Stimulated activated CD4-positive, alpha-beta T cell treated with anti-CD3 and anti-CD28 coated beads, Interleukin-2, amount 100 ng/mL, for 48 hours (primary cell): Measurements from ENCODE around the gene CYP46A1.

Experiments used
- DNase-seq, 2 donors: peaks; one replicate each; pipeline ENCODE4 v3.0.0-alpha.2; 2020

The CYP46A1 gene

GRCh38 chr14:99674776-99675381, 9.2 kb upstream of the CYP46A1 start:
- DNase-seq: no peak

- DNase-seq: no peak
These were observed 8.7 kb upstream of the CYP46A1 start for GRCh38 chr14:99675382-99675835.

DNA sequence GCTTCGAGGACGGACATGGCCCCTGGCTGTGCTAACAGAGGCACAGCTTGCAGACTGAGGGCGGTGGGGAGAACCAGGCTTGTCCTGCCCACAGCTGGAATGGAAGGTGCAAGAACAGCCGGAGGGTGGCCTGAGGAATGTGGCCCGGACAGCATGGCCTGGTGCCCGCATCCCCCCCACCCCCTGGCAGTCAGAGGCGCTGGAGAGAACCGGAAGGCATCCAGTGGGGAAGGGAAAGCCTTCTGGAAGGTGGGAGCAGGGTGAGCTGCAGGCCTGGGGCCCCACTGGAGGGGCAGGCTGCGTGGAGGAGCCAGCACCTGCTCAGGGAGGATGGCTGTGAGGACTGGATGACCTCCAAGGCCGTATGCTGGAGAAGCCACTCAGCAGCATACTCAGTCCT, 8.1 kb upstream of the CYP46A1 start:
- no peak for DNase-seq

GRCh38 chr14:99676657-99677056, 7.4 kb upstream of the CYP46A1 start:
- no peak for DNase-seq

DNA sequence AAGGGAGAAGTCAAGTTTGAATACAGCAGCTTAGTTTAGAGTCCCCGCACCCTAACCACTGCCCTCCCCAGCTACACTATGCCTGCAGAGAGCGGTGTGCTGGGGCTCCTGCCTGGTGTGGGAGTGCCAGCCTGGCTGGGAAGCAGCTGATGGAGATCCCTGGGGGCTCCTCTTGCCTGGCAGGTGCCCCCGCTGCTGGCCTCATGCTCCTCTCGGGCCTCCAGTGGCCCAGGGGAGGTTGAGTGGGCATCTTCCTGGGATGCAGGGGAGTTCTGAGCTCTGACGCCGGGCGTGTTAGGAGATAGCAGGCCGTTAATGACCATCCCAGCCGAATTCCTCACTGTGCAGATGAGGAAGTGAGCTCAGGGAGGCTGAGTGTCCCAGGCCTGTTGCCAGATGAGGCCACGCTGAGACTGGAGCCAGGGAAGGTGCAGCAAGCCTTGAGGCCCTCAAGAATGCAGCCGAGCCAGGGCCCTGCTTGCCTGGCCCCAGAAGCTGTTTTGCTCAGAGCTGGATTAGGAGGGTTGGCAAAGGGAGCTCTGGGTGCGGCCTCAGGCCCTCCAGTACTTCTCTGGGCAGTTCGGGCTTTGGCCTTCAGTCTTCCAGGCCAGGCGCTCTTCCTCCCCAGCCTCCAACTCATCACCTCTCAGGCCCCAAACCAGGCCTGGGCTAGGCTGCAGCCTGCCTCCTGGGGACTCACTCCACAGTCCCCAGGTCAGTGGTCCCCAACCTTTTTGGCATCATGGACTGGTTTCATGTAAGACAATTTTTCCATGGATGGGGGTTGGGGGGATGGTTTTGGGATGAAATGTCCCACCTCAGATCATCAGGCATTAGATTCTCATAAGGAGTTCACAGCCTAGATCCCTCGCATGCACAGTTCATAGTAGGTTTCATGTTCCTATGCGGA, 6.6 kb upstream of the CYP46A1 start:
- DNase-seq: no peak

DNA sequence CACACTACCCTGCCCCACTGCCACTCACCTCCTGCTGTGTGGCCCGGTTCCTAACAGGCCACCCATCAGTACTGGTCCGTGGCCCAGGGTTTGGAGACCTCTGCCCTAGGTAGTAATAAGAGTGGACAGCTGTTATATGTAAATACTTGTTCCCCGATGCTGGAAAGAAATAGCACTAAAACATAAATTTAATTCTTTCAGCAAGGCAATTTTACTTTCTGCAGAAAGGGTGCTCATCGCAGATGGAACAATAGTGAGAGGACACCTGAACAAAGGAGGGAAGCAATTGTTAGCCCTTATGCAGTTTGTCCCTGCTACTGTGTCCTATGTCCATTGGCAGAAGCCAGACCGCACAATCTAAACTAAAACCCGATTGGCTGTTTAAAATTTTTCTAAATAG, 5.9 kb upstream of the CYP46A1 start:
- DNase-seq: no peak

DNA sequence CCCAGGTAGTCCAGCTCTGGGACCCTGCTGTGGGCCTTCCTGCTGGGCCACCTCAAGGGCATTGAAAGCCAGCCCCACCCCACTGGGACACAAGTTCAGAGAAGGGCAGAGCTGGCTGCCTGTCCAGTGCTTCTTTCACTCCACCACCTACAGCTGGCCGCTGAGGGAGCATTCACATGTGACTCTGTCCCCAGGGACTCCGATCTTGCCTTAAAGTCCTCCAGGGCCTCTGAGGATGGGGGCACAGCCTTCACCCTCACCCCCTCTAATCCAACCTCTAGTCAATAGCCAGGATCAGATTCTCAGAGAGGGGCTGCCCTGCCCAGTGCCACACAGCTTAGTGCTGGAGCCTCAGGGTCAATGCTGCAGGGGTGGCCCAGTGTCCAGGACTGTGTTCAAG, 5.0 kb upstream of the CYP46A1 start:
- no peak for DNase-seq

DNA sequence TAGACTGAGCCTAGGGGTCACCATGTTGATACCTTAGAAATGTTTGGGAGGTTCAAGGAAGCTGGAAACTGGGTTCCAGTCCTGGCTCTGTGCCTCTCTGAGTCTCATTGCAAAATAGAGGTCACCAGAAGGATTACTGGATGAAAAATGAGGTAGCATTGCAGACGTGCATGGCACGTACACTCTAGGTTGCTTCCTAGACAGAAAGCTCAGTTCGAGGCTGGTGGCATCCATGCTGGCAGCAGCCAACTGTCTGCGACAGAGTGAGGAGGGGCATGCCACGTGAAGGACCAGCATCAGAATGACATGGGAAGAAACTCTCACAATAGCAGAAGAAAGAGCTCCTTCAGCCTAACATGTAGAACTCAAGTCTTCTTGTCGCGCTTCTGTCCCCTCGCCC, 4.6 kb upstream of the CYP46A1 start:
- no peak for DNase-seq

DNA sequence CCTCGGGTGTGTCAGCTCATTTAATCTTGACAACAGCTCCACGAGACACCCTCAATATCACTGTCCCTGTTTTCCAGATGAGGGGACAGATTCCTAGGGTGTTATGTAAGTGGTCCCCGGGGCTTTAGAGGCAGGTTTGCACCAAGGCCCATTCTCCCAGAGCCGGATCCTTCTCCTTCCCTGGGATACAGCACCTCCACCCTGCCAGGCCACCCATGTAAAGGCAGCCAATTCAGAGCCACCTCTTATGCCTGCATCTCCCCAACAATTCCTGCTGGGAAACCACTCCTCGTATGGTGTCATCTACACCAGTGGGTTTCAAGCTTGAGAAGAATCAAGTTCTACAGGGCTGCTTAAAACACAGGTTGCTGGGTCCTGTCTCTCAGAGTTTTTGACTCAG, 4.1 kb upstream of the CYP46A1 start:
- no peak for DNase-seq

DNA sequence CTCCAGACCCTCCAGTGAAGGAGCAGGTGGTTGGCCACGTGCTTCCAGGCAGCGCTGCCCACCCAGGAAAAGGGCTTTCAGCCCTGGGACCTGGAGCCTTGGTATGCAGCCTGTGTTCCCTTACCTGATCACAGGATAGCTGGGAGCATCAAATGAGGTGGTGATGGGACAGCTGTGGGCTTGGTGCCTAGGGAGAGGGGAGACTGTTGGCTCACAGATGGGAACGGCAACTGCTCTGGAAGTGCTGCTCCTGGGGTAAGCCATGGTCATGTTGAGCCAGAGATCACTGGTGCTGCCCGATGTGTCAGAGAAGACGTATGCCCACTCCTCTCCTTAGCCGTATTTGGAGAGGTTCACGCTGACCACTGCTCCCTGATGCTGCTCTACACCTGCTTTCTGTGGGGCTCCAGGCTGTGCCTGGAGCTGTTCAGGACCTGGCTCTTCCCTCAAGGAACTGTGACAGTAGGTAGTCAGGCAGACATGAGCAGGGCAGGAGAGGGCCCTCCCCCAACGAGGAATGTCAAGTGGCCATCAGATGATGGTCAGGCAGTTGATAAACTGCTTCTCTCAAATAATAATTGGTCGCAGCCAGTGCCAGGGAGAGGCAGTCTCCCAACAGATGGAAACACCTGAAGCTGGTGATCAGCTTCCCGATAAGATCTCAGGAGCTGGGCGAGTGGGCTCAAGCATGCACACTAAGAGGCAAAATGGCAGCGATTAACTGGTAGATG, 2.8 kb upstream of the CYP46A1 start:
- no peak for DNase-seq

DNA sequence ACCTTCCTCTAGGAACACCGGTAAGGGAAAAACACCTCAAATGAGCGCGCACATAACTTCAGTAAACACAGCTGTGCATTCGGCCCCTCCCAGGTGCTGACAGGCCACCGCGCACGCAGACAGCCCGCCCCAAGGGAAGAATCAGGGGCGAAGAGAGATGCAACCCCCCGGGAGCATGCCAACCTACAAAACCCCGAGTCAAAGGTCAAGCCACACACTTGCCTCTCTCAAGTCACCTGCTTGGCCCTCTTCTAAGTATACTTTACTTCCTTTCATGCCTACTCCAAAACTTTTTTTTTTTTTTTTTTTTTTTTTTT, 2.3 kb upstream of the CYP46A1 start:
- no peak for DNase-seq

- DNase-seq: peak; percentile 79 to 87
These were observed 1.1 kb upstream of the CYP46A1 start for GRCh38 chr14:99682809-99683618.

DNA sequence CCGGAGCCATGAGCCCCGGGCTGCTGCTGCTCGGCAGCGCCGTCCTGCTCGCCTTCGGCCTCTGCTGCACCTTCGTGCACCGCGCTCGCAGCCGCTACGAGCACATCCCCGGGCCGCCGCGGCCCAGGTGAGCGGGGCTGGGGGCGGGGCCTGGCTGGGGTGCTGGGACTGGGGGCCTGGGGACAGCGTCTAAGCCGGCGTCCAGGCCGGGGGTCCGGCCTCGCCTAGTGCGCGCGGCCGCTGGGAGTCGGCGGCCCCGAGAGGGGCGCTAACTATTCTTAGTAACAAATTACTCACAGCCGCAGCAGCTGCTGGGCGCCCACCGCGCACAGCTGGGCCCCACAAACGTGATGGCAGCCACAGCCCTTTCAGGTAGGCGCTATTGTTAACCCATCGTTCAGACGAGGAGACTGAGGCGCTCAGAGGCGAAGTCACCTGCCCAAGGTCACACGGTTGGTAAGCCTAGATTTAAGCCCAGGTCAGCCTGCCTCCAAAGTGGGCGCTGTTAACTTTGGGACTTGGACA, 374 bp downstream of the CYP46A1 start:
- DNase-seq: no peak

DNA sequence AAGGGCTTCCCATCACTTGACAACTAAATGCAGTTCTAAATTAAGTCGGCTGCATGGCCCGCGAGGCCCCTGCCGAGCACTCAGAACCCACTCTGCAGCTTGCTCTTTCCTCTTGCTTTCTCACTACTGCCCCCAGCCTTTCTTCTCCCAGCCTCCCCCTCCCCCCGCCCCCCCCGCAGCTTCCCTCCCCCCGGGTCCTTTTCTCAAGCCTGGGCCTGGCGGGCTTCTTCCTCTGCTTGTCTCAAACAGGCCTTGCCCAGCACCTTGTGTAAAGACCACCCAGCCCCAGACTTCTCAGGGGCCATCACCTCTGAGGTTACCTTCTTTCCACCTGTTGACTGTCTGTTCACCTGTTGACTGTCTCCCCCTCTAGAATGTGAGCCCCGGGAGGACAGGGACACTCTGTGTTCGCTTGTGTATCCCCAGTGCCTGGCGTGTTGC, 1.1 kb downstream of the CYP46A1 start:
- no peak for DNase-seq

DNA sequence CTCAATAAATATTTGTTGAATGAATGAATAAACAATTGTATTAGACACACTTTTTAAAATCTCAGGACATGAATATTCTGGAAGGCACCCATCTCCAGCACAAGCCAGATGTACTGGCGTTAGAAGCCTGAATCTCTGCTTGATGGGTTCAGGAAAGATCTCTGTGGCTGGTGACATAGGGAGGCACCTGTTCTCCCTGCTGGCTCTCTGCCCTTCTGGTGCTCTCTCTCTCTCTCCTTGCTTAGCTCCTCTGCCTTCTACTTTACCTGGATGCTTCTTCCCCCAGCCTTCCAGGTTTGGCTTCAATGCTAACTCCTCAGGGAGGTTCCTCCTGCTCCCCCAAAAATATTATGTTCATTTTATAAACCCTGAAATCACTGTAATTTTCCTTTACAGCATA, 1.5 kb downstream of the CYP46A1 start:
- no peak for DNase-seq

- no peak for DNase-seq
These were observed 2.6 kb downstream of the CYP46A1 start for GRCh38 chr14:99686557-99687283.

- DNase-seq: peak; percentile 23
These were observed 3.4 kb downstream of the CYP46A1 start for GRCh38 chr14:99687284-99688209.

DNA sequence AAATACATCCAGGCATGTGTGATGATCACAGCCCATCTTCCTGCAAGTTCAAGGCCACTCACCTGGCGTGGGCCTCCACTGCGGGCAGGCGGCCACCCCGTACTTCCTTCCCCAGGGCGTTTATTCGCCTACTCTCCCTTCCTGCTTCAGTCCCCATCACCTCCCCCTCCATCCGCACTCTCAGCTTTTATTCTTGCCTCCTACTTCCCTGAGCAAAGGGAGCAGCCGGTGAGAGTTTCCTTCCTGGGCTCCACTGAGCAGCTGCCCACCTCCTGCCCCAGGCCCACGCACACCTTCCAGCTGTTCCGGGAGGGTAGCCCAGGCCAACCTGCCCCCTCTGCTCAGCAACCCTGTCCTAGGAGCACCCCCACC, 4.1 kb downstream of the CYP46A1 start:
- DNase-seq: no peak

- no peak for DNase-seq
These were observed 4.5 kb downstream of the CYP46A1 start for GRCh38 chr14:99688629-99689028.

- no peak for DNase-seq
These were observed 5.5 kb downstream of the CYP46A1 start for GRCh38 chr14:99689266-99690236.
